Suprapubic skin (tissue), 4 donors: ENCODE results near the gene METTL8.

Experiments
- POLR2A ChIP-seq, 2 donors: fragments of 450-650 bp; IDR thresholded peaks; one replicate each; pipeline ENCODE4 v1.6.1; 2017; ENCODE audit warnings: antibody characterized with exemption in 2 of 2, mild to moderate bottlenecking in 2 of 2, moderate library complexity in 2 of 2
- POLR2AphosphoS5 ChIP-seq, 3 donors: sonication (generic); formaldehyde crosslinking; IDR thresholded peaks; one replicate each; pipeline ENCODE4 v1.6.1; 2017; ENCODE audit warnings: antibody characterized with exemption in 3 of 3

GRCh38 chr2:171310889-171311288 lies 122.9 kb downstream of the METTL8 start:
- TF ChIP-seq POLR2AphosphoS5 (IDR thresholded peaks at IDR 0.05): no peak
- TF ChIP-seq POLR2A (IDR thresholded peaks at IDR 0.05): no peak
